ENCODE results near the gene HOXC10. TPM values are rescaled to one million over a fixed set of nuclear protein-coding genes. Genes with fewer than 3 reads are reported as not detected.

HOXC10 gene
- total and polyA plus RNA-seq, 12 donors: 0.34 to 4.5 (median 1.5) TPM; not detected in 3

DNA sequence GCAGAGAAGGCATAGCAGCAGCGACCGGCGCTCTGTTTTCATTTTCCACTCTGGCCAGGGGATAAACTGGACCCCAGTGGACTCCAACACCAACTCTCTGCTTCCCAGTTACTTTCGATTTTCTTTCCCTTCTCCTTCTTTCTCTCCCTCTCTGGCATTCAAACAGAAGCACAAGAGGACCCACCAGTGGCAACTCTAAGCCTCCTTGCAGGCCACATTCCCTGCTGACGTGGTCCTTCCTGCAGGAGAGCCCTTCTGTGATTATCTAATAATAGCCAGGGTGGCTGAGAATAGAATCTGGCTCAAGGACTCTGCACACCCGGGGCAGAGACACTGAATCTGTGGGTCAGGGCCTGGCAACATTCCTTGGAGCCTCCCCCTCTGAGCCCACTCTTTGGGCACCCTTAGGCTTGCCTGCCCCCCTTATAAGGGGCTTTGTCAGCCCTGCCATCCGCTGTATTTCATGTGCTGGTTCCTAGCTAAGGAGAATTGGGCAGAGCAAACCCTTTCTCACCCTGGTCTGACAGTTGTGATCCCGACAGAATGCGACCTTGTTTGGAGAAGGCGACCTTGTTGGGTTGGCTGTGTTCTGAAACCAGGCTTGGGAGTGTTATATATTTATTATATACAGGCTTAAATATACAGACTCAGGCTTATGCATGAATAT lies 35.1 kb downstream of the HOXC10 start:
- intact Hi-C loops (cut with DNase I): no loop called here
- H3K27me3 ChIP-seq: no peaks in the 10 kb centered on the region
- WGBS, 4 donors: 13 to 21% (median 18%) methylated on average over 10 of the region's 10 CpGs

GRCh38 chr12:54020591-54021405 lies 35.9 kb downstream of the HOXC10 start:
- Histone ChIP-seq H3K9me3 (replicated peaks in 1 of 3) (no peaks in the 10 kb centered on the region), H3K36me3 (replicated peaks in 1 of 2) (no peaks in the 10 kb centered on the region), H3K27ac (peak overlapping the region in 4 of 5 donors; percentile 86 to 96 (median 93)), H3K27me3 (no peaks in the 10 kb centered on the region), H3K4me3 (peak overlapping the region in 1 of 4 donors; percentile 73), H3K4me1 (replicated peaks in 1 of 2) (peaks cover 11 to 15% of the 10 kb centered on the region in 2 donors)
- DNase-seq: no peak
- WGBS, 4 donors: 52 to 83% (median 66%) methylated on average over 19 to 23 of the region's 23 CpGs
- no peak for TF ChIP-seq POLR2A (IDR thresholded peaks at IDR 0.05)
- no peak for TF ChIP-seq CTCF (IDR thresholded peaks at IDR 0.05)
- intact Hi-C loops (cut with DNase I): no loop called here

More for the DNA sequence above, 35.1 kb downstream of the HOXC10 start:
- peak; percentile 44 to 86 (median 64) for DNase-seq
- H3K9me3 ChIP-seq (replicated peaks in 1 of 3): no peaks in the 10 kb centered on the region
- peak overlapping the region; percentile 25 to 96 (median 91) for H3K27ac ChIP-seq
- peaks cover 11 to 15% of the 10 kb centered on the region in 2 donors for H3K4me1 ChIP-seq (replicated peaks in 1 of 2)
- no peak for TF ChIP-seq CTCF (IDR thresholded peaks at IDR 0.05)
- TF ChIP-seq POLR2A (IDR thresholded peaks at IDR 0.05): peak in 1 of 2 donors; percentile 9
- H3K36me3 ChIP-seq (replicated peaks in 1 of 2): no peaks in the 10 kb centered on the region
- peak overlapping the region in 1 of 4 donors; percentile 73 for H3K4me3 ChIP-seq

- peak overlapping the region in 1 of 4 donors; percentile 73 for H3K4me3 ChIP-seq
- intact Hi-C loops (cut with DNase I): no loop called here
- DNase-seq: peak in 1 of 7 donors; percentile 89
Measured at GRCh38 chr12:54021432-54022013, 36.6 kb downstream of the HOXC10 start.

More at GRCh38 chr12:54021432-54022013, 36.6 kb downstream of the HOXC10 start:
- H3K27me3 ChIP-seq: no peaks in the 10 kb centered on the region
- H3K9me3 ChIP-seq (replicated peaks in 1 of 3): no peaks in the 10 kb centered on the region
- peaks cover 11 to 15% of the 10 kb centered on the region in 2 donors for H3K4me1 ChIP-seq (replicated peaks in 1 of 2)
- no peaks in the 10 kb centered on the region for H3K36me3 ChIP-seq (replicated peaks in 1 of 2)
- 54 to 64% (median 62%) methylated on average over 15 to 16 of the region's 16 CpGs for WGBS, 4 donors
- peak overlapping the region in 3 of 5 donors; percentile 26 to 96 (median 95) for H3K27ac ChIP-seq
- peak in 1 of 2 donors; percentile 18 for TF ChIP-seq POLR2A (IDR thresholded peaks at IDR 0.05)
- peak in 3 of 6 experiments; percentile 10 to 20 (median 14) for TF ChIP-seq CTCF (IDR thresholded peaks at IDR 0.05)

Measured in adrenal gland (tissue), 12 donors.